Measurements from ENCODE around the gene IPO7. TPM values are rescaled to one million over a fixed set of nuclear protein-coding genes. Genes with fewer than 3 reads are reported as not detected.

IPO7 gene
- total RNA-seq, 1 experiment from 2014 or later: 126 TPM

DNA sequence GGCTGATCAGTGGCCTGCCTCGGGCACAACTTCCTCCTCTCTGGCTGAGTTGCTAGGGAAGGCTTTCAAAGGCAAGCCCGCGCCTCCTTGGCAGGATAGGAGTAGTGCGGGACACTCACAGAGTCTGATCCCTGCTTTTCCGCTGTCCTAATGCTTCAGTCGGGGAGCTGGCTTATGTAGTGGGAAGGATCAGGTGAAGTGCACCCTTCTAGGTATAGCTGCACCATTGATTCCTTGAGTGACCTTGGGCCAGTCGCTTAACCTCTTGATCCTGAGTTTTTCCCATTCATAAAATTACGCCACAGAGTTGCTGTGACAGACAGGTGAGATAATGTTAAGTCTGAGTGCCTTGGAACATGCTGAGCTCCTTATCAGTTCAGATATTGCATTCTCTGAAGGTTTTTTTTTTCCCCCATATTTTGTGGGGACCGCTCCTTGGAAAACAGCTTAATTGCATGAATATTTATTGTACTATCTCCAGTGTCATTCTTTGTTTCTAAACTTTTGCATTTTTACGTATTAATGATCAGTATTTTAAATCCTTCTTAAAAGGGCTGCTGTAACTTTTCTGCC is 961 bp downstream of the IPO7 start:
- TSS peak; percentile 35 for BruUV-seq (replicated peaks)
- ChIA-PET CTCF (no interaction called here), POLR2A (ENCODE audit: unreplicated experiment) (interaction anchor here (0.6 to 1.2 kb wide), 4 partner anchors 21 to 84 kb away, joined by 4 to 30 read pairs (median 14); no protein-coding TSS in a partner anchor)
- TF ChIP-seq, protein P1, sequence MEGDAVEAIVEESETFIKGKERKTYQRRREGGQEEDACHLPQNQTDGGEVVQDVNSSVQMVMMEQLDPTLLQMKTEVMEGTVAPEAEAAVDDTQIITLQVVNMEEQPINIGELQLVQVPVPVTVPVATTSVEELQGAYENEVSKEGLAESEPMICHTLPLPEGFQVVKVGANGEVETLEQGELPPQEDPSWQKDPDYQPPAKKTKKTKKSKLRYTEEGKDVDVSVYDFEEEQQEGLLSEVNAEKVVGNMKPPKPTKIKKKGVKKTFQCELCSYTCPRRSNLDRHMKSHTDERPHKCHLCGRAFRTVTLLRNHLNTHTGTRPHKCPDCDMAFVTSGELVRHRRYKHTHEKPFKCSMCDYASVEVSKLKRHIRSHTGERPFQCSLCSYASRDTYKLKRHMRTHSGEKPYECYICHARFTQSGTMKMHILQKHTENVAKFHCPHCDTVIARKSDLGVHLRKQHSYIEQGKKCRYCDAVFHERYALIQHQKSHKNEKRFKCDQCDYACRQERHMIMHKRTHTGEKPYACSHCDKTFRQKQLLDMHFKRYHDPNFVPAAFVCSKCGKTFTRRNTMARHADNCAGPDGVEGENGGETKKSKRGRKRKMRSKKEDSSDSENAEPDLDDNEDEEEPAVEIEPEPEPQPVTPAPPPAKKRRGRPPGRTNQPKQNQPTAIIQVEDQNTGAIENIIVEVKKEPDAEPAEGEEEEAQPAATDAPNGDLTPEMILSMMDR (conservative IDR thresholded peaks at IDR 0.05): no peak
- TF ChIP-seq EZH2 (IDR thresholded peaks at IDR 0.05; ENCODE audit: low read depth): no peak
- intact Hi-C loops (cut with micrococcal nuclease; ENCODE audit: unreplicated experiment): loop anchor here (1.0 kb wide), 1 partner anchor 21 kb away; no protein-coding TSS in a partner anchor
- no peaks in the 10 kb centered on the region for H3K9me2 ChIP-seq (ENCODE audit: insufficient read depth)
- H3K9me3 ChIP-seq (ENCODE audit: insufficient read depth, low read depth): no peaks in the 10 kb centered on the region
- H3F3A ChIP-seq (ENCODE audit: insufficient read depth, low read depth): peaks cover 2% of the 10 kb centered on the region; the same call in 1 of the 2 replicates
- peak overlapping the region; percentile 81 for H3K4me3 ChIP-seq
- H3K4me2 ChIP-seq: peak overlapping the region; percentile 82
- peaks cover 21% of the 10 kb centered on the region for H3K4me1 ChIP-seq (replicated peaks; ENCODE audit: insufficient read depth)
- H2AFZ ChIP-seq: no peak overlapping the region
- no peak for DNase-seq
- peaks cover 58% of the 10 kb centered on the region for H3K79me2 ChIP-seq (ENCODE audit: low read depth)
- no peaks in the 10 kb centered on the region for H3K27me3 ChIP-seq (ENCODE audit: insufficient read depth, low read depth)
- peaks cover 45% of the 10 kb centered on the region for H4K20me1 ChIP-seq (ENCODE audit: insufficient read depth)
- H3K27ac ChIP-seq: peak overlapping the region; percentile 79
- H3K36me3 ChIP-seq (ENCODE audit: low read depth): peaks cover 8% of the 10 kb centered on the region

DNA sequence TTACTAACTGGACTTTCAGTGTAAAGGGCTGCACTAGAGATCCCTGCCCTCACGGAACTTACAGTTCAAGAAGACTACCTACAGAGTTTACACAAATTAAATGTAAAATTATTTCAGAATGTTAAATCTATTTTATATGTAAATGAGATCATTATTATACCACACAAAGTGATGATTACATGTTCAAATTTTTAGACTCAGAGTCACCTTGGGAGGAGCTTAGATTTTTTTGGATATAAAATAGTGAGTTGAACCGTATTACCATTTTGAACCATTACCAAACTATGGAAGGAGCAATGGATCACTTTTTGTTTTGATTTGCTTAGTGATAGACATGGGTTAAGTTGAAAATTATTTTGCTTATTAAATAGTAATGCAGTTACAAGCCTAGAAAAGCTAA is 1.6 kb downstream of the IPO7 start:
- H3K79me2 ChIP-seq (ENCODE audit: low read depth): peaks cover 65% of the 10 kb centered on the region
- H4K20me1 ChIP-seq (ENCODE audit: insufficient read depth): peaks cover 49% of the 10 kb centered on the region
- POLR2A ChIA-PET (ENCODE audit: unreplicated experiment): no interaction called here
- BruUV-seq (replicated peaks): no TSS peak
- peak overlapping the region; percentile 79 for H3K27ac ChIP-seq
- no peaks in the 10 kb centered on the region for H3K9me2 ChIP-seq (ENCODE audit: insufficient read depth)
- peaks cover 21% of the 10 kb centered on the region for H3K4me1 ChIP-seq (replicated peaks; ENCODE audit: insufficient read depth)
- peaks cover 2% of the 10 kb centered on the region; the same call in 1 of the 2 replicates for H3F3A ChIP-seq (ENCODE audit: insufficient read depth, low read depth)
- no peak for DNase-seq
- TF ChIP-seq EZH2 (IDR thresholded peaks at IDR 0.05; ENCODE audit: low read depth): no peak
- TF ChIP-seq, protein P1 (conservative IDR thresholded peaks at IDR 0.05): no peak
- H3K9me3 ChIP-seq (ENCODE audit: insufficient read depth, low read depth): no peaks in the 10 kb centered on the region
- peaks cover 8% of the 10 kb centered on the region for H3K36me3 ChIP-seq (ENCODE audit: low read depth)
- peak overlapping the region; percentile 82 for H3K4me2 ChIP-seq
- peak overlapping the region; percentile 81 for H3K4me3 ChIP-seq
- CTCF ChIA-PET: no interaction called here
- no peak overlapping the region for H2AFZ ChIP-seq
- intact Hi-C loops (cut with micrococcal nuclease; ENCODE audit: unreplicated experiment): no loop called here
- H3K27me3 ChIP-seq (ENCODE audit: insufficient read depth, low read depth): no peaks in the 10 kb centered on the region

DNA sequence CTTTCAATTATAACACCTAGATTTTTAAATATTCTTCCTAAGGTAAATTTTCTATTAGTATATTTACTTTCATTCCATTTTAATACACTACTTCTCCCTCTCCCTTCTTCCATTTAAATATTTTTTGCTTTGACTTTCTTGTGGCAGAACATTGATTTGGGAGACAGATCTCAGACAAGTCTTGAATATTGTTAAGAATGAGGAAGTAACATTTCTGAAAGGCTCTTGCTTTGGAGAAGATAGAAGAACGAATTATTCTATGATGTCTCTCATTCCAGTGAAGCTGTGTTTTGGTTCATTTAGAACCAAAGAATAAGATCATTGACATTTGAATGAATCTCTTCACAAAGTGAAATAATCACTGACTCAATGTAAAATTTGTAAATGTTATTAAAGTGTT is 2.4 kb downstream of the IPO7 start:
- H3K27me3 ChIP-seq (ENCODE audit: insufficient read depth, low read depth): no peaks in the 10 kb centered on the region
- no peaks in the 10 kb centered on the region for H3K9me2 ChIP-seq (ENCODE audit: insufficient read depth)
- peak overlapping the region; percentile 79; the same call in 1 of the 2 replicates for H3K27ac ChIP-seq
- no peak overlapping the region; the same call in 1 of the 2 replicates for H3K4me3 ChIP-seq
- CTCF ChIA-PET: interaction anchor here (0.6 kb wide), 1 partner anchor 472 kb away, joined by 4 read pairs; no protein-coding TSS in a partner anchor
- peaks cover 8% of the 10 kb centered on the region for H3K36me3 ChIP-seq (ENCODE audit: low read depth)
- peaks cover 54% of the 10 kb centered on the region for H4K20me1 ChIP-seq (ENCODE audit: insufficient read depth)
- no peak overlapping the region for H2AFZ ChIP-seq
- BruUV-seq (replicated peaks): no TSS peak
- TF ChIP-seq, protein P1 (conservative IDR thresholded peaks at IDR 0.05): no peak
- no peak for TF ChIP-seq EZH2 (IDR thresholded peaks at IDR 0.05; ENCODE audit: low read depth)
- peaks cover 21% of the 10 kb centered on the region for H3K4me1 ChIP-seq (replicated peaks; ENCODE audit: insufficient read depth)
- intact Hi-C loops (cut with micrococcal nuclease; ENCODE audit: unreplicated experiment): no loop called here
- H3F3A ChIP-seq (ENCODE audit: insufficient read depth, low read depth): peaks cover 2% of the 10 kb centered on the region; the same call in 1 of the 2 replicates
- H3K9me3 ChIP-seq (ENCODE audit: insufficient read depth, low read depth): no peaks in the 10 kb centered on the region
- H3K79me2 ChIP-seq (ENCODE audit: low read depth): peaks cover 73% of the 10 kb centered on the region
- POLR2A ChIA-PET (ENCODE audit: unreplicated experiment): interaction anchor here (0.6 kb wide), 1 partner anchor 696 kb away, joined by 10 read pairs; no protein-coding TSS in a partner anchor
- DNase-seq: no peak
- H3K4me2 ChIP-seq: peak overlapping the region; percentile 82
